ENCODE measurements around the gene KCNA5. TPM values are rescaled to one million over a fixed set of nuclear protein-coding genes. Genes with fewer than 3 reads are reported as not detected.

KCNA5 gene
- polyA plus RNA-seq, 1 donor (not counting 4 experiments of a cell fraction or from before 2014, with no cell fraction given), result not detected

DNA sequence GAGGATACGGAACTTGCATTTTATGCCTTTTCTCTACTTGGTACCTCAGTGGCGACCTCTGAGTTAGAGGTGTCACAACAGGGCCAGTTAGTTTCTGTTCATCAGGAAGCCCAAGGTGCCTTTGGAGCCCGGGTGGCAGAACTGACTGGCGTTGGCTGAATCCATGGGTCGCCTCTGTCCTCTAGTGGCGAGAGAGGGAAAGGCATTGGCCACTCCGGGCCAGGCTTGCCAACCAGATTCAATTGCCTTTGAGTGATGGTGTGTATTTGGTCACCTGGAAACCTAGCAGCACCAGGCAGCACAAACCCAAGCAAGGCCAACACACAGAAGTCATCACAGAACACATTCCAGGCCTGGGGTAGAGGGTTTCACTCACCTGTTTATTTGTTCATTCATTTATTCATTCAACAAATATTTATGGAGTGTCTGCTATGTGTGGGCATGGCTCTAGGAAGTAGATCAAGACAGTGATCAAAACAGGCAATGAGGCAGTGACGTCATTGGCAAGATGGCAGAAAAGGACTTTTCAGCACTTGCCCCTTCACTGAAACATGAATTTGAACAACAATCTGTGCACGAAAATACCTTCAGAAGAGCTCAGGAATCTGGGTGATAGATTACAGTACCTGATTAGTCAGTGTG, 40.5 kb upstream of the KCNA5 start:
- Histone ChIP-seq H4K20me1 (ENCODE audit: control insufficient read depth, extremely low read depth, insufficient read depth, low read length) (no peaks in the 10 kb centered on the region), H3K4me3 (ENCODE audit: control insufficient read depth in 2 of 3, extremely low read depth in 1 of 3, insufficient read depth in 2 of 3, low read depth in 1 of 3, low read length in 3 of 3) (no peak overlapping the region), H3K4me2 (ENCODE audit: control insufficient read depth, extremely low read depth, insufficient read depth, low read depth, low read length) (no peak overlapping the region), H3K36me3 (ENCODE audit: control insufficient read depth in 2 of 2, extremely low read depth in 1 of 2, insufficient read depth in 2 of 2, low read length in 2 of 2) (no peaks in the 10 kb centered on the region), H2AFZ (ENCODE audit: control insufficient read depth, low read length) (no peak overlapping the region), H3K9me3 (ENCODE audit: control insufficient read depth, low read depth, low read length) (no peaks in the 10 kb centered on the region), H3K9me1 (ENCODE audit: control insufficient read depth, extremely low read depth, insufficient read depth, low read length) (no peaks in the 10 kb centered on the region), H3K4me1 (ENCODE audit: control insufficient read depth, extremely low read depth, insufficient read depth, low read length) (no peaks in the 10 kb centered on the region), H3K27me3 (ENCODE audit: control insufficient read depth, extremely low read depth, insufficient read depth, low read length) (peaks cover 6% of the 10 kb centered on the region), H3K27ac (ENCODE audit: control insufficient read depth, insufficient read depth, low read length) (no peak overlapping the region), H3K9ac (ENCODE audit: control insufficient read depth, extremely low read depth, insufficient read depth, low read length) (no peak overlapping the region), H3K79me2 (ENCODE audit: control insufficient read depth, insufficient read depth, low read length) (no peaks in the 10 kb centered on the region)
- DNase-seq (ENCODE audit: low read depth, low spot score), result no peak
- no peak for TF ChIP-seq EZH2 (IDR thresholded peaks at IDR 0.05; ENCODE audit: low read length)
- TF ChIP-seq, protein P1, sequence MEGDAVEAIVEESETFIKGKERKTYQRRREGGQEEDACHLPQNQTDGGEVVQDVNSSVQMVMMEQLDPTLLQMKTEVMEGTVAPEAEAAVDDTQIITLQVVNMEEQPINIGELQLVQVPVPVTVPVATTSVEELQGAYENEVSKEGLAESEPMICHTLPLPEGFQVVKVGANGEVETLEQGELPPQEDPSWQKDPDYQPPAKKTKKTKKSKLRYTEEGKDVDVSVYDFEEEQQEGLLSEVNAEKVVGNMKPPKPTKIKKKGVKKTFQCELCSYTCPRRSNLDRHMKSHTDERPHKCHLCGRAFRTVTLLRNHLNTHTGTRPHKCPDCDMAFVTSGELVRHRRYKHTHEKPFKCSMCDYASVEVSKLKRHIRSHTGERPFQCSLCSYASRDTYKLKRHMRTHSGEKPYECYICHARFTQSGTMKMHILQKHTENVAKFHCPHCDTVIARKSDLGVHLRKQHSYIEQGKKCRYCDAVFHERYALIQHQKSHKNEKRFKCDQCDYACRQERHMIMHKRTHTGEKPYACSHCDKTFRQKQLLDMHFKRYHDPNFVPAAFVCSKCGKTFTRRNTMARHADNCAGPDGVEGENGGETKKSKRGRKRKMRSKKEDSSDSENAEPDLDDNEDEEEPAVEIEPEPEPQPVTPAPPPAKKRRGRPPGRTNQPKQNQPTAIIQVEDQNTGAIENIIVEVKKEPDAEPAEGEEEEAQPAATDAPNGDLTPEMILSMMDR (optimal IDR thresholded peaks at IDR 0.05 in 1 of 3, IDR thresholded peaks at IDR 0.05 in 1 of 3, conservative IDR thresholded peaks at IDR 0.05 in 1 of 3; ENCODE audit: extremely low read depth in 1 of 3, insufficient read depth in 2 of 3, low read length in 3 of 3), result peak; percentile 98 to 100 (median 98)
- peak; percentile 61 for FAIRE-seq
- dilution Hi-C loops (cut with MboI; ENCODE audit: extremely low pct_ligation_motif_present, low sequenced_read_pairs), result no loop called here

DNA sequence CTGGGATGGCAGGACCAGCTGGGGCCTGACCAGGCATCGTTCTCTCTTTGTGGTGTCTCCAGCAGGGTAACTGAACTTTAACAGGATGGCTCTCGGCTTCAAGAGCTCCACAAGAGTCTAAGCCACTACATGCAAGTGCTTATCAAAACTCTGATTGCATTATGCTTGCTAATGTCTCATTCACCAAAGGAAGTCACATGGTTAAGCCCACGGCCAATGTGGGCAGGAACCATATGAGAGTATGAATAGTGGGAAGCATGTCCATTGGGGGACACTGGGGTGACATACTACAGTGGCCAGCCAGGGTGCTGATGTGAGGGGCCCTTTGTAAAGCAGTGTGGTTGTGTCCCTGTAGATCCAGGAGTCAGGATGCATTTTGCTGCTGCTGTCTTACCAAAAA, 35.0 kb upstream of the KCNA5 start:
- H3K4me1 ChIP-seq (ENCODE audit: control insufficient read depth, extremely low read depth, insufficient read depth, low read length), result no peaks in the 10 kb centered on the region
- dilution Hi-C loops (cut with MboI; ENCODE audit: extremely low pct_ligation_motif_present, low sequenced_read_pairs), result no loop called here
- H3K27me3 ChIP-seq (ENCODE audit: control insufficient read depth, extremely low read depth, insufficient read depth, low read length), result no peaks in the 10 kb centered on the region
- H4K20me1 ChIP-seq (ENCODE audit: control insufficient read depth, extremely low read depth, insufficient read depth, low read length), result no peaks in the 10 kb centered on the region
- no peaks in the 10 kb centered on the region for H3K9me1 ChIP-seq (ENCODE audit: control insufficient read depth, extremely low read depth, insufficient read depth, low read length)
- no peak overlapping the region for H3K9ac ChIP-seq (ENCODE audit: control insufficient read depth, extremely low read depth, insufficient read depth, low read length)
- no peak for TF ChIP-seq EZH2 (IDR thresholded peaks at IDR 0.05; ENCODE audit: low read length)
- TF ChIP-seq, protein P1 (optimal IDR thresholded peaks at IDR 0.05 in 1 of 3, IDR thresholded peaks at IDR 0.05 in 1 of 3, conservative IDR thresholded peaks at IDR 0.05 in 1 of 3; ENCODE audit: extremely low read depth in 1 of 3, insufficient read depth in 2 of 3, low read length in 3 of 3), result no peak
- no peak overlapping the region for H2AFZ ChIP-seq (ENCODE audit: control insufficient read depth, low read length)
- H3K9me3 ChIP-seq (ENCODE audit: control insufficient read depth, low read depth, low read length), result no peaks in the 10 kb centered on the region
- FAIRE-seq, result no peak
- no peak for DNase-seq (ENCODE audit: low read depth, low spot score)
- H3K4me2 ChIP-seq (ENCODE audit: control insufficient read depth, extremely low read depth, insufficient read depth, low read depth, low read length), result no peak overlapping the region
- H3K36me3 ChIP-seq (ENCODE audit: control insufficient read depth in 2 of 2, extremely low read depth in 1 of 2, insufficient read depth in 2 of 2, low read length in 2 of 2), result no peaks in the 10 kb centered on the region
- H3K4me3 ChIP-seq (ENCODE audit: control insufficient read depth in 2 of 3, extremely low read depth in 1 of 3, insufficient read depth in 2 of 3, low read depth in 1 of 3, low read length in 3 of 3), result no peak overlapping the region
- H3K27ac ChIP-seq (ENCODE audit: control insufficient read depth, insufficient read depth, low read length), result no peak overlapping the region
- no peaks in the 10 kb centered on the region for H3K79me2 ChIP-seq (ENCODE audit: control insufficient read depth, insufficient read depth, low read length)

Measured in keratinocyte (primary cell).